IPS-18c (cell line): ENCODE measurements around the gene ENO2.

ENCODE experiments used
- H3K4me3 ChIP-seq: 2 replicates; pipeline ENCODE4 v1.7.0; 2013; ENCODE audit warnings: low read depth, mild to moderate bottlenecking, low read length, moderate library complexity; ENCODE audit not compliant: insufficient read depth
- H3K9me3 ChIP-seq: one replicate; pipeline ENCODE4 v1.6.1; 2013; ENCODE audit warnings: mild to moderate bottlenecking, low read length, moderate library complexity; ENCODE audit not compliant: control insufficient read depth, insufficient read depth

The ENO2 gene

DNA sequence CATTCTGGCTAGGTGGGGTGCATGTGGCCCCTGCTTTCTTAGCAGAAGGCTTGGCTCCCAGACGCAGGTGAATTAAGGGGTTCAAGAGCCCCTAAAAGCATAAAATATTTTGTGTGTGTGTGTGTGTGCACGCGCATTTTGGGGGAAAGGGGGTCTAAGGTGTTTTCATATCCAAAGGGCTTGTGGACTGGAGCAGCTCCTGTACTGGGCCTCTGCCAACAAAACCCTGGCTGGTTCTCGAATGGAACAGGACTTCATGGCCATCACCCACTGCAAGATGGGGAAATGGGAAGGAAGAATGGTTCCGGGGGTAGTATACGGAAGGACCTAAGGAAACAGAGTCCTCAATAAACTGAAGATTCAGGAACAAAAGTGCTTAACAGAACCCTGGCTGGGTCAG lies 9.5 kb downstream of the ENO2 start:
- Histone ChIP-seq H3K9me3 (no peaks in the 10 kb centered on the region), H3K4me3 (no peak overlapping the region)

DNA sequence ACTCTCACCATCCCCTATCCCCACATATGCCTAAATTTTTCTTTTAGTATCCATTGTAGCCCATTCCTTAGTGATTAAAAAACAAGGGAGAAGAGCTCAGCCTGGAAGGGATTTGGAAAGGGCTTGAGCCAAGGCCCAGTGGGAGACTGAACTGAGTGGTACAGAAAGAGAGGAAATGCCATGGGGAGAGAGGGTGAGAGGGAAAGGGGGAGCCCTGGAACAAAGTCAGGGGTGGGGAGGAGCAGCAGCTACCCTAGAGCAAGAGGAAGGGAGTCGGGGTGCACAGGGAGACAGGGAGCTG lies 10.8 kb downstream of the ENO2 start:
- Histone ChIP-seq H3K9me3 (no peaks in the 10 kb centered on the region), H3K4me3 (peak overlapping the region; percentile 28; the same call in 1 of the 2 replicates)

DNA sequence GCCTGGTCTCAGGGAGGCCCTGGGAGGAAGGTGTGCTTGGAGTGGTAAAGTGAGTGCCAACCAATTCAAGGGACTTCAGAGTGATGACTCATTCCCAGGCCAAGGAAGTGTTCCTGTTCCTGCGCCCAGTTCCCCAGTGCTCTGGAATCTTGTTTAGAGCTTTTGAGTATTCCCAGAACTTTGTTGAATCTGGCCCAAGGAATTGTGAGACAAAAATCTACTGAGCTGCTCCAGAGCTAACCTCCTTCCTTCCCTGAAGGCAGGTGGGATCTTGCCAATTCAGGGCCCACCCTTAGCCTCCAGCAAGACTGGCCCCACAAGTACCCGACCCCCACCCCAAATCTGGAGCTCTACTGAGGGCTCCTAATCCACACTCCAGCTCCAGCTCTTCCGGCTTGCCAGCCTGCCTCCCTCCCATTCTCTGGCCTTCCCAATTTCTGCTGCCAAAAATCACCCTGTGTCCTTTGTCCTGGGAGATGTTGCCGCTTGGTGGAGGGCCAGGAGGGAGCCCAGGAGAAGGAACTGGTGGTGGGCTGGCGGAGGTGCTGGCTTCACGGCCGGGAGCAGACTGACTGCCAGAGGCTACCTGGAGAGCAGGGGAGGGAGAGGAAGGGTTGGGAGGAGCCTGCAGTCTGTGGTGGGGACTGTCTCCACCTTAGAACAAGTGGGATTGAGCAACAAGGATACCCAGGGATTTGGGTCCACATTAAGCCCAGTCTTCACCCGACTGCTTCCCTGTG lies 11.3 kb downstream of the ENO2 start:
- Histone ChIP-seq H3K9me3 (no peaks in the 10 kb centered on the region), H3K4me3 (peak overlapping the region; percentile 64)

DNA sequence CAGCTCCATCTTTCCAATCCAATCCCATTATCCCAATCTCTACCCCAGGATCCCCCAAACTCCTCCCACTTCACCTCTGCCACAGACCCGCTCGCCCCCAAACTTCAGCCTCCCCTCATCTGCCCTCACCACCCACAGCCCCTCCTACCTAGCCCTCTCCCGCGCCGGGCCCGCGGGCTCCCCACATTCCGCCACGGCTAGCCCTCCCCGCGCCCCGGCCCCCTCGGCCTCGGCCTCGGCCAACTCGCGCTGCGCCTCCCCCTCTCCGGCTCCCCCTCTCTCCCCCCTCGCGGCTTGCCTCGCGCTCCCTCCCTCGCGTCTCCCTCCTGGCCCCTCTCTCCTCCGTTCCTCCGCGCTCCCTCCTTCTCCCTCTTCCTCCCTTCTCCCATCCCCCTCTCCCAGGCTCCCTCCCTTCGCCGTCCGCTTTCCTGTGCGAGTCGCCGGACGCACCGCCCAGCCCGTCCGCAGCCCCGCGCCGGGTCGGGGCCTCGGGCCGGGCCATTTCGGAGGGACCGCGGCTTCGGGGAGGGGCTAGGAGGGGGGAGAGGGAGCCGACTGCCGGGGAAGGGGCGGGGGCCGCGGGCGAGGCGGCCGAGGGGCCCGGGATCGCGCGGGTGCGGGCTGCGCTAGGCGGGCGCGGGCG lies 13.1 kb downstream of the ENO2 start, which contains the start of gene ATN1:
ATN1 (plus strand) TSS at position 581 of the 643 bp plus-strand sequence. CDS start 6,043 bp downstream, outside the sequence.
- H3K9me3 ChIP-seq = no peaks in the 10 kb centered on the region
- H3K4me3 ChIP-seq = peak within 1 kb of the TSS; percentile 93

DNA sequence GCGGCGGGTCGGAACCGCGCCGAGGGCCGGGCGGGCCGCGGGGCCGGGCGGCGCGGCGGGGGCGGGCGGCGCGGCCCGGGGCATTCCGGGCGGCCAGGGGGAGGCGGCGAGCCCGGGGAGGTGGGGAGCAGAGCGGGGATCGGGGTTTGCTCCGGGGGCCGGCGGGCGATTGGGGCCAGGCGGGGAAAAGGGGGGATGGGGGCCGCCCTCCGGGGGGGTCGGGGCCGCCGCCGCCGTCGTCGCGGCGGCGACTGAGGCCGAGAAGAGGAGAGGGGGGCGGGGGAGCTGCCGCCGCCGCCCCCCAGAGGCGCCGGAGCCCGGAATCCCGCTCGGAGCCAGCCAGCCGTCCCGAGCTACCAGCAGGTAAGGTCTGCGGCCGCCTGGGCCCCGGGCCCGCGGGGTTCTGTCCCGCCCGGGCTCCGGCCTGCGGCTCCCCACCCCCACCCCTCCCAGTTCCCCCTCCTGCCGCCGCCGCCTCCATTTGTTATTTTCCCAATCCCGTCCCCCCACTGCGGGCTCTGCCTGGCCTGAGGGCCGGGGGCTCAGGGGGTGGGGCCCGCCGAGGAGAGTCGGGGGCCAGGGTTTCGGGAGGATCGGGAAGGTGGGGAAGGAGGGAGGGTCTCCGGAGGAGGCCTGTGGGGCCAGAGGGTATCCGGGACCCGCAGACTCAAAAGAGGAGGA lies 13.8 kb downstream of the ENO2 start:
- H3K9me3 ChIP-seq = no peaks in the 10 kb centered on the region
- peak overlapping the region; percentile 93 for H3K4me3 ChIP-seq

DNA sequence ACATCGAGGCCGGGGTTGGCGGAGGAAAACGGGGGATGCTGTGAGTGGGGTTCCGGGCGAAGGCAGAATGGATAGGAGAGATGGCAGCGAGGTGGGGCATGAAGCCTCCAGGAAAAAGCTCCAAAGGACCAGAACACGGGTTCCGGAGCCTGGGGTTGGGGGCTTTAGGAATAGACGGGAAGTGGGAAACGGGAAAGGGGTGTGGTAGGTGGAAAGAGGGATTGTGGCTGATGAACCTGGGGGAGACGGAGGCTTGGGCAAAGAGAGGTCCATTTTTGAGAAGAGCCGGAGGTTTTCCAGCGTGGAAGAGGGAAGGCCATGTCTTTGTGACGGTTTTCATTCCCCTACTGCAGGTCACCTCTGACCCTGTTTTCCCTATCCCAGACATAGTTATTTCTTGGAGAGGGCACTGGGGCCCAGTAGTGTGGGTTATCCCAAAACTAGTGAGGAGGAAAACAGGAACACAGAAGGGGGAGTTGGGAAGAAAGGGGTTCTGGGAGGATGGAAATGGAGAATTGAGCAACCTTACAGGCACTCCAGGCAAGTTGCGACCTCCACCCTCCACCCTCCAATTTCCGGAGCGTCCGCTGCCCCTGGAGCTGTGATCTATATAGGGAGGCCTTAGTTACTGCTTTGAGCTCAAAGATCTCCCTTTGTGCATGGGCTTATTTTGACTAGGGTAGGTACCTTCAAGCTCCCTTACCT lies 14.5 kb downstream of the ENO2 start:
- H3K4me3 ChIP-seq = peak overlapping the region; percentile 93
- H3K9me3 ChIP-seq = no peaks in the 10 kb centered on the region

DNA sequence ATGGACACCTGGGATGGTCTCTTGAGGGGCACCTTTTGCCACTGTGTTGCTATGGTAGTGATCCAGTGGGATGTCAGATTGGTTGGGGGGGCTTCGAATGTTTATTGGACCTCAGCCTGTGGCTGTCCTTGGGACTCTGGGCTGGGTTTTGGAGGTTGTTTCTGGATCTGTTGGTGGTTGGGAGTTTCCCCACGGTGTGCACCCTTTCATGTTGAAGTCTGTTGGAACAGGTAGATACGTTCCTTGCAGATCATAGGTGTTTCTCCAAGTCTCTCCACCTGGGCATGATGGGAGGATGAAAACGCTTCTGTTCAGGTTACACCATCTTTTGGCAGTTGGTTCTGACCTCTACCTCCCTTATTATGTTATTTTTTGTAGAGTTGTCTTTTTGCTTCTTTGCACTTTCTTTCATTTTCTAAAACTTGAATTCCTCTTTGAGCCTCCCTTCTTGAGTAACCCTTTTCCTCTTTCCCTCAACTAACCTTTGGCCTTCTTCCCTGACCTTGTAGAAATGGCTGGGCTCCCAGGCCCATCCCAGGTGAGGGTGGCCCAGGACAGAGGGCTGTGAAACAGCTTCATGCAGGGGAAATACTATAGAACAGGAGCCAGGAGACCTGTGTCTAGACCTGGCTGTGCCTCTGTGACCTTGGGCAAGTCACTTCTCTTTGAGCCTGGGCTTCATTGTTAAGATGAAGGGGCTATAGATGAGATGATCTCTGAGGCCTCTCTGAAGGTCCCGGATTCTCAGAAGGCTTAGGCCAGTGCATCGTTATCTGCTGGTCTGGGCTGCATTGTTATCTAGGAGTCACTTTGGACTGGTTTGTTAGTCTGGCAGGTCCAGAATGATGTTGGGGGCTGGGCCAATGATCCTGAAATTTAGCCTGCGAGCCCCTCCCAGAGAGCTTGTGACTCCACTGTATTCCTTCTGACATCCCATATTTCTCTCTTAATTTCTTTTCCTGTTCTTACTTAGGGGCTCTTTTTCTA lies 15.4 kb downstream of the ENO2 start:
- H3K4me3 ChIP-seq = peak overlapping the region; percentile 93
- H3K9me3 ChIP-seq = no peaks in the 10 kb centered on the region

DNA sequence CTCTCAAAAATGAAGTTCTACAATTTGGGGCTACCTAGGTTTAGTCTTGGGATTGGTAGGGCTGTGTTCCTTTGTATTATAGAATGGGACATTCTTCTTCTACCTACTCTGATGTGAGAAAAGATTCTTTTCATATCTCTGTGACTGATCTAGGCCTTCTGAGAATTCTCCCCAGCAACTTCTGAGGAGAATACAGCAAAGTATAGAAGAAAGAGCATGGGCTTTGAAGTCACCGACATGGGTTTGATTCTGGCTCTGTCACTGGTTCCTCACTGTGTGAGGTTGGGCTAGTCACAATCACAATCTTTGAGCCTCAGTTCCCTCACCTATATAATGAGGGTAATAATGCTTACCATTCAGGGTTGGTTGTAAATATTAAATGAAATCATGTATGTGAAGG lies 18.4 kb downstream of the ENO2 start:
- no peaks in the 10 kb centered on the region for H3K9me3 ChIP-seq

DNA sequence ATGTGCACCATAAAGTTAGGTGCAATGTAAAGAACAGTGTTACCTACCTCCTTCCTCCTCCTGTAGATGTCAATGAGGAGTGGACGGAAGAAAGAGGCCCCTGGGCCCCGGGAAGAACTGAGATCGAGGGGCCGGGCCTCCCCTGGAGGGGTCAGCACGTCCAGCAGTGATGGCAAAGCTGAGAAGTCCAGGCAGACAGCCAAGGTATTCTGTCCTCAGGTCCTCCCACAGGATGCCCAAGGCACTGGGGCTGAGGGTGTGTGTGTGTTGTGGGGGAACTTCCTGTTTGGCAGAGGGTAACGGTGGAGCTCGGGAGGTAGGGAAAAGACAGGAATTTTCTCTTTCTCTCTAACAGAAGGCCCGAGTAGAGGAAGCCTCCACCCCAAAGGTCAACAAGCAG lies 19.7 kb downstream of the ENO2 start:
- Histone ChIP-seq H3K4me3 (no peak overlapping the region), H3K9me3 (no peaks in the 10 kb centered on the region)

More for the DNA sequence above, 18.4 kb downstream of the ENO2 start:
- no peak overlapping the region for H3K4me3 ChIP-seq

DNA sequence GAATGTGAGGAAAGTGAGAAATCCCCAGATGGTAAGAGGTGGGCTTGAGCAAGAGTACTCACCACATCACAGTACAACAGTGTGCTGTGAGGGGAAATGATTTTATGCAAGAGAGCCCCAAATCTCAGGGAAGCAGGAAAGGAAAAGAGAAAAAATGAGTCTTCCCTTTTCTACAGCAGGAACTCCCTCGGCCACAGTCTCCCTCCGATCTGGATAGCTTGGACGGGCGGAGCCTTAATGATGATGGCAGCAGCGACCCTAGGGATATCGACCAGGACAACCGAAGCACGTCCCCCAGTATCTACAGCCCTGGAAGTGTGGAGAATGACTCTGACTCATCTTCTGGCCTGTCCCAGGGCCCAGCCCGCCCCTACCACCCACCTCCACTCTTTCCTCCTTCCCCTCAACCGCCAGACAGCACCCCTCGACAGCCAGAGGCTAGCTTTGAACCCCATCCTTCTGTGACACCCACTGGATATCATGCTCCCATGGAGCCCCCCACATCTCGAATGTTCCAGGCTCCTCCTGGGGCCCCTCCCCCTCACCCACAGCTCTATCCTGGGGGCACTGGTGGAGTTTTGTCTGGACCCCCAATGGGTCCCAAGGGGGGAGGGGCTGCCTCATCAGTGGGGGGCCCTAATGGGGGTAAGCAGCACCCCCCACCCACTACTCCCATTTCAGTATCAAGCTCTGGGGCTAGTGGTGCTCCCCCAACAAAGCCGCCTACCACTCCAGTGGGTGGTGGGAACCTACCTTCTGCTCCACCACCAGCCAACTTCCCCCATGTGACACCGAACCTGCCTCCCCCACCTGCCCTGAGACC lies 21.2 kb downstream of the ENO2 start:
- Histone ChIP-seq H3K9me3 (no peaks in the 10 kb centered on the region), H3K4me3 (no peak overlapping the region)

DNA sequence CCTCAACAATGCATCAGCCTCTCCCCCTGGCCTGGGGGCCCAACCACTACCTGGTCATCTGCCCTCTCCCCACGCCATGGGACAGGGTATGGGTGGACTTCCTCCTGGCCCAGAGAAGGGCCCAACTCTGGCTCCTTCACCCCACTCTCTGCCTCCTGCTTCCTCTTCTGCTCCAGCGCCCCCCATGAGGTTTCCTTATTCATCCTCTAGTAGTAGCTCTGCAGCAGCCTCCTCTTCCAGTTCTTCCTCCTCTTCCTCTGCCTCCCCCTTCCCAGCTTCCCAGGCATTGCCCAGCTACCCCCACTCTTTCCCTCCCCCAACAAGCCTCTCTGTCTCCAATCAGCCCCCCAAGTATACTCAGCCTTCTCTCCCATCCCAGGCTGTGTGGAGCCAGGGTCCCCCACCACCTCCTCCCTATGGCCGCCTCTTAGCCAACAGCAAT lies 21.8 kb downstream of the ENO2 start:
- H3K9me3 ChIP-seq = no peaks in the 10 kb centered on the region
- H3K4me3 ChIP-seq = no peak overlapping the region

DNA sequence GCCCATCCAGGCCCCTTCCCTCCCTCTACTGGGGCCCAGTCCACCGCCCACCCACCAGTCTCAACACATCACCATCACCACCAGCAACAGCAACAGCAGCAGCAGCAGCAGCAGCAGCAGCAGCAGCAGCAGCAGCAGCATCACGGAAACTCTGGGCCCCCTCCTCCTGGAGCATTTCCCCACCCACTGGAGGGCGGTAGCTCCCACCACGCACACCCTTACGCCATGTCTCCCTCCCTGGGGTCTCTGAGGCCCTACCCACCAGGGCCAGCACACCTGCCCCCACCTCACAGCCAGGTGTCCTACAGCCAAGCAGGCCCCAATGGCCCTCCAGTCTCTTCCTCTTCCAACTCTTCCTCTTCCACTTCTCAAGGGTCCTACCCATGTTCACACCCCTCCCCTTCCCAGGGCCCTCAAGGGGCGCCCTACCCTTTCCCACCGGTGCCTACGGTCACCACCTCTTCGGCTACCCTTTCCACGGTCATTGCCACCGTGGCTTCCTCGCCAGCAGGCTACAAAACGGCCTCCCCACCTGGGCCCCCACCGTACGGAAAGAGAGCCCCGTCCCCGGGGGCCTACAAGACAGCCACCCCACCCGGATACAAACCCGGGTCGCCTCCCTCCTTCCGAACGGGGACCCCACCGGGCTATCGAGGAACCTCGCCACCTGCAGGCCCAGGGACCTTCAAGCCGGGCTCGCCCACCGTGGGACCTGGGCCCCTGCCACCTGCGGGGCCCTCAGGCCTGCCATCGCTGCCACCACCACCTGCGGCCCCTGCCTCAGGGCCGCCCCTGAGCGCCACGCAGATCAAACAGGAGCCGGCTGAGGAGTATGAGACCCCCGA lies 22.5 kb downstream of the ENO2 start:
- peak overlapping the region; percentile 71; the same call in 1 of the 2 replicates for H3K4me3 ChIP-seq
- no peaks in the 10 kb centered on the region for H3K9me3 ChIP-seq

DNA sequence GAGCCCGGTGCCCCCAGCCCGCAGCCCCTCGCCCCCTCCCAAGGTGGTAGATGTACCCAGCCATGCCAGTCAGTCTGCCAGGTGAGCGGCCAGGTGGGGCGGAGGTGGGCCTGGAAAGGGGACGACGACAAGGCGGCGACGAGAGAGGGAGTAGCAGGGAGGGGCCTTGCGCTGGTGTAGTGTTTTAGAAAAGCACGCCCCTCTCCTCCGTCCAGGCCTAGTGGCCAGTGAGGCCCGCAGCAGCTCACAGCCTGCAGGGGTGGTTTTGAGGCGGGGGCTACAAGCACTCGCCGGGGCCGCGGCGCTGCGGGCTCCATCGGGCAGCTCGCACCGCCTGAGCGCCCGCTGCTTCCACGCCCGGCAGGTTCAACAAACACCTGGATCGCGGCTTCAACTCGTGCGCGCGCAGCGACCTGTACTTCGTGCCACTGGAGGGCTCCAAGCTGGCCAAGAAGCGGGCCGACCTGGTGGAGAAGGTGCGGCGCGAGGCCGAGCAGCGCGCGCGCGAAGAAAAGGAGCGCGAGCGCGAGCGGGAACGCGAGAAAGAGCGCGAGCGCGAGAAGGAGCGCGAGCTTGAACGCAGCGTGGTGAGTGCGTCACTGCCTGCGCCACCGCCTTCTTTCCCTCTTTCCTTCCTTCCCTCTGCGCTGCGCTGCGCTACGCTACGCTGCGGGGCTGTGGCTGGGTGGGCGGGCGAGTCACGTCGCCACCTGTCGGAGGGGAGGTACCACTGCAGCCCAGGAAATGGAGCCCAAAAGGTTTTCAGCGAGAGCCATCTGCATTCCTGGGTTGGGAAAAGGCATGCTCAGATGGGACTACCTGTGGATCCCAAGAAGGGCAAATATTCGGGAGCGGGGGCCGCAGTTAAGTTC lies 23.3 kb downstream of the ENO2 start:
- Histone ChIP-seq H3K9me3 (no peaks in the 10 kb centered on the region), H3K4me3 (peak overlapping the region; percentile 71)
